Stimulated activated naive CD4-positive, alpha-beta T cell treated with Interleukin-2 at 50 U/mL for 16 hours (primary cell): ENCODE data around the gene PLK3.
"Not testable (repeated sequence)": the region's sequence is repeated elsewhere in the genome, so short reads cannot be mapped to it uniquely, and the experiment has no call there.

Experiments
- DNase-seq: peaks from one replicate; lab custom pipeline; 2025; lab: John Stamatoyannopoulos, UW

Gene PLK3

GRCh38 chr1:44799770-44800584 is at the start of gene PLK3:
TSS of gene PLK3 (plus strand) at chr1:44800377. CDS start at chr1:44800464, 87 bp downstream.
- peak; percentile 97 for DNase-seq

GRCh38 chr1:44757420-44757819 is 42.8 kb upstream of the PLK3 start:
- DNase-seq, result no peak

- no peak for DNase-seq
These were observed 41.1 kb upstream of the PLK3 start for GRCh38 chr1:44759077-44759476.

GRCh38 chr1:44760876-44761275 is 39.3 kb upstream of the PLK3 start:
- no peak for DNase-seq

GRCh38 chr1:44766421-44766820 is 33.8 kb upstream of the PLK3 start:
- DNase-seq, result not testable (repeated sequence)

GRCh38 chr1:44775078-44775929 is 24.9 kb upstream of the PLK3 start, which contains the start of gene RPS8:
TSS of gene RPS8 (plus strand) at chr1:44775540. CDS start at chr1:44775597, 57 bp downstream.
- peak; percentile 89 for DNase-seq

GRCh38 chr1:44775930-44776729 is 24.0 kb upstream of the PLK3 start:
- peak; percentile 50 for DNase-seq

- DNase-seq, result no peak
These were observed 23.5 kb upstream of the PLK3 start for GRCh38 chr1:44776730-44777068.

GRCh38 chr1:44777547-44777946 is 22.6 kb upstream of the PLK3 start:
- no peak for DNase-seq

GRCh38 chr1:44777969-44778635 is 22.1 kb upstream of the PLK3 start:
- no peak for DNase-seq

- no peak for DNase-seq
These were observed 21.2 kb upstream of the PLK3 start for GRCh38 chr1:44778705-44779576.

GRCh38 chr1:44780583-44781121 is 19.5 kb upstream of the PLK3 start:
- DNase-seq, result no peak

GRCh38 chr1:44783697-44784093 is 16.5 kb upstream of the PLK3 start:
- DNase-seq, result no peak

- DNase-seq, result peak; percentile 31
These were observed 15.8 kb upstream of the PLK3 start for GRCh38 chr1:44784094-44785028.

GRCh38 chr1:44785029-44785380 is 15.2 kb upstream of the PLK3 start:
- no peak for DNase-seq

- no peak for DNase-seq
These were observed 14.6 kb upstream of the PLK3 start for GRCh38 chr1:44785501-44786137.

- peak; percentile 61 for DNase-seq
These were observed 13.9 kb upstream of the PLK3 start for GRCh38 chr1:44786138-44786840.

- no peak for DNase-seq
These were observed 13.2 kb upstream of the PLK3 start for GRCh38 chr1:44786841-44787426.
